ENCODE data around the gene C10orf143.

Gene C10orf143

GRCh38 chr10:130038019-130038555 is 72.5 kb downstream of the C10orf143 start:
- no CpG with 5 or more reads among the region's 8 CpGs for WGBS (ENCODE audit: insufficient coverage, insufficient read length)
- no peaks in the 10 kb centered on the region for H3K4me1 ChIP-seq (ENCODE audit: control insufficient read depth, insufficient read depth, low read length)
- H3K9me3 ChIP-seq (ENCODE audit: control insufficient read depth, insufficient read depth, low read length): no peaks in the 10 kb centered on the region
- H3K27ac ChIP-seq (ENCODE audit: low read length): no peak overlapping the region
- H3K4me3 ChIP-seq (ENCODE audit: low read length): no peak overlapping the region
- no peaks in the 10 kb centered on the region for H3K27me3 ChIP-seq (ENCODE audit: control insufficient read depth, insufficient read depth, low read length)
- no peak for DNase-seq (ENCODE audit: low read depth, low spot score)
- no peaks in the 10 kb centered on the region for H3K36me3 ChIP-seq (ENCODE audit: control insufficient read depth, insufficient read depth, low read length)

GRCh38 chr10:130037169-130037661 is 73.4 kb downstream of the C10orf143 start:
- Histone ChIP-seq H3K27ac (ENCODE audit: low read length) (no peak overlapping the region), H3K27me3 (ENCODE audit: control insufficient read depth, insufficient read depth, low read length) (no peaks in the 10 kb centered on the region)
- no peak for DNase-seq (ENCODE audit: low read depth, low spot score)

GRCh38 chr10:130036296-130037065 is 74.1 kb downstream of the C10orf143 start:
- Histone ChIP-seq H3K4me3 (ENCODE audit: low read length) (no peak overlapping the region), H3K4me1 (ENCODE audit: control insufficient read depth, insufficient read depth, low read length) (no peaks in the 10 kb centered on the region), H3K27me3 (ENCODE audit: control insufficient read depth, insufficient read depth, low read length) (no peaks in the 10 kb centered on the region), H3K36me3 (ENCODE audit: control insufficient read depth, insufficient read depth, low read length) (no peaks in the 10 kb centered on the region), H3K9me3 (ENCODE audit: control insufficient read depth, insufficient read depth, low read length) (no peaks in the 10 kb centered on the region), H3K27ac (ENCODE audit: low read length) (no peak overlapping the region)
- WGBS (ENCODE audit: insufficient coverage, insufficient read length): no CpG with 5 or more reads among the region's 13 CpGs
- no peak for DNase-seq (ENCODE audit: low read depth, low spot score)

More at GRCh38 chr10:130037169-130037661, 73.4 kb downstream of the C10orf143 start:
- no CpG with 5 or more reads among the region's 14 CpGs for WGBS (ENCODE audit: insufficient coverage, insufficient read length)
- H3K9me3 ChIP-seq (ENCODE audit: control insufficient read depth, insufficient read depth, low read length): no peaks in the 10 kb centered on the region
- H3K36me3 ChIP-seq (ENCODE audit: control insufficient read depth, insufficient read depth, low read length): no peaks in the 10 kb centered on the region
- H3K4me1 ChIP-seq (ENCODE audit: control insufficient read depth, insufficient read depth, low read length): no peaks in the 10 kb centered on the region
- H3K4me3 ChIP-seq (ENCODE audit: low read length): no peak overlapping the region

GRCh38 chr10:130029209-130029608 is 81.4 kb downstream of the C10orf143 start:
- no peaks in the 10 kb centered on the region for H3K36me3 ChIP-seq (ENCODE audit: control insufficient read depth, insufficient read depth, low read length)
- H3K27me3 ChIP-seq (ENCODE audit: control insufficient read depth, insufficient read depth, low read length): no peaks in the 10 kb centered on the region
- no peak overlapping the region for H3K4me3 ChIP-seq (ENCODE audit: low read length)
- no peak for DNase-seq (ENCODE audit: low read depth, low spot score)
- WGBS (ENCODE audit: insufficient coverage, insufficient read length): no CpG with 5 or more reads among the region's 4 CpGs
- H3K4me1 ChIP-seq (ENCODE audit: control insufficient read depth, insufficient read depth, low read length): no peaks in the 10 kb centered on the region; the same call in 1 of the 2 replicates
- no peaks in the 10 kb centered on the region for H3K9me3 ChIP-seq (ENCODE audit: control insufficient read depth, insufficient read depth, low read length)
- H3K27ac ChIP-seq (ENCODE audit: low read length): no peak overlapping the region

GRCh38 chr10:130028465-130028819 is 82.2 kb downstream of the C10orf143 start:
- Histone ChIP-seq H3K4me3 (ENCODE audit: low read length) (no peak overlapping the region), H3K27me3 (ENCODE audit: control insufficient read depth, insufficient read depth, low read length) (no peaks in the 10 kb centered on the region), H3K9me3 (ENCODE audit: control insufficient read depth, insufficient read depth, low read length) (no peaks in the 10 kb centered on the region), H3K36me3 (ENCODE audit: control insufficient read depth, insufficient read depth, low read length) (no peaks in the 10 kb centered on the region), H3K4me1 (ENCODE audit: control insufficient read depth, insufficient read depth, low read length) (no peaks in the 10 kb centered on the region; the same call in 1 of the 2 replicates), H3K27ac (ENCODE audit: low read length) (no peak overlapping the region)
- DNase-seq (ENCODE audit: low read depth, low spot score): no peak
- no CpG with 5 or more reads among the region's 4 CpGs for WGBS (ENCODE audit: insufficient coverage, insufficient read length)

- Histone ChIP-seq H3K9me3 (ENCODE audit: control insufficient read depth, insufficient read depth, low read length) (no peaks in the 10 kb centered on the region), H3K4me3 (ENCODE audit: low read length) (no peak overlapping the region), H3K36me3 (ENCODE audit: control insufficient read depth, insufficient read depth, low read length) (no peaks in the 10 kb centered on the region), H3K27ac (ENCODE audit: low read length) (no peak overlapping the region), H3K4me1 (ENCODE audit: control insufficient read depth, insufficient read depth, low read length) (no peaks in the 10 kb centered on the region; the same call in 1 of the 2 replicates), H3K27me3 (ENCODE audit: control insufficient read depth, insufficient read depth, low read length) (no peaks in the 10 kb centered on the region)
- no CpG with 5 or more reads among the region's 27 CpGs for WGBS (ENCODE audit: insufficient coverage, insufficient read length)
- no peak for DNase-seq (ENCODE audit: low read depth, low spot score)
Observed at GRCh38 chr10:130027716-130028464, 82.7 kb downstream of the C10orf143 start.

- H3K27ac ChIP-seq (ENCODE audit: low read length): no peak overlapping the region
- WGBS (ENCODE audit: insufficient coverage, insufficient read length): no CpG with 5 or more reads among the region's 30 CpGs
- H3K4me3 ChIP-seq (ENCODE audit: low read length): no peak overlapping the region
- no peaks in the 10 kb centered on the region for H3K27me3 ChIP-seq (ENCODE audit: control insufficient read depth, insufficient read depth, low read length)
- DNase-seq (ENCODE audit: low read depth, low spot score): no peak
- no peaks in the 10 kb centered on the region for H3K36me3 ChIP-seq (ENCODE audit: control insufficient read depth, insufficient read depth, low read length)
- H3K4me1 ChIP-seq (ENCODE audit: control insufficient read depth, insufficient read depth, low read length): no peaks in the 10 kb centered on the region; the same call in 1 of the 2 replicates
- no peaks in the 10 kb centered on the region for H3K9me3 ChIP-seq (ENCODE audit: control insufficient read depth, insufficient read depth, low read length)
Observed at GRCh38 chr10:130026670-130027456, 83.8 kb downstream of the C10orf143 start.

- no peak overlapping the region for H3K27ac ChIP-seq (ENCODE audit: low read length)
- H3K36me3 ChIP-seq (ENCODE audit: control insufficient read depth, insufficient read depth, low read length): no peaks in the 10 kb centered on the region
- no peak for DNase-seq (ENCODE audit: low read depth, low spot score)
- H3K27me3 ChIP-seq (ENCODE audit: control insufficient read depth, insufficient read depth, low read length): no peaks in the 10 kb centered on the region
- no peaks in the 10 kb centered on the region; the same call in 1 of the 2 replicates for H3K4me1 ChIP-seq (ENCODE audit: control insufficient read depth, insufficient read depth, low read length)
- H3K9me3 ChIP-seq (ENCODE audit: control insufficient read depth, insufficient read depth, low read length): no peaks in the 10 kb centered on the region
- H3K4me3 ChIP-seq (ENCODE audit: low read length): no peak overlapping the region
- no CpG with 5 or more reads among the region's 18 CpGs for WGBS (ENCODE audit: insufficient coverage, insufficient read length)
Observed at GRCh38 chr10:130025811-130026485, 84.7 kb downstream of the C10orf143 start.

- no CpG with 5 or more reads among the region's 1 CpG for WGBS (ENCODE audit: insufficient coverage, insufficient read length)
- H3K27ac ChIP-seq (ENCODE audit: low read length): no peak overlapping the region
- no peaks in the 10 kb centered on the region; the same call in 1 of the 2 replicates for H3K4me1 ChIP-seq (ENCODE audit: control insufficient read depth, insufficient read depth, low read length)
Observed at GRCh38 chr10:130025326-130025725, 85.3 kb downstream of the C10orf143 start.

More at GRCh38 chr10:130025326-130025725, 85.3 kb downstream of the C10orf143 start:
- Histone ChIP-seq H3K36me3 (ENCODE audit: control insufficient read depth, insufficient read depth, low read length) (no peaks in the 10 kb centered on the region), H3K4me3 (ENCODE audit: low read length) (no peak overlapping the region), H3K27me3 (ENCODE audit: control insufficient read depth, insufficient read depth, low read length) (no peaks in the 10 kb centered on the region), H3K9me3 (ENCODE audit: control insufficient read depth, insufficient read depth, low read length) (no peaks in the 10 kb centered on the region)
- no peak for DNase-seq (ENCODE audit: low read depth, low spot score)
